Lower leg skin (tissue), 3 donors: ENCODE measurements around the gene PDZRN3.

Experiments used
- POLR2A ChIP-seq, 2 donors: fragments of 450-650 bp; IDR thresholded peaks; one replicate each; pipeline ENCODE4 v1.6.1; 2016 to 2017; ENCODE audit warnings: antibody characterized with exemption in 2 of 2, mild to moderate bottlenecking in 1 of 2, moderate library complexity in 1 of 2
- TF ChIP-seq, protein P1 (sequence below), 3 donors: fragments of 450-650 bp; IDR thresholded peaks; one replicate each; pipeline ENCODE4 v1.5.1; 2016; ENCODE audit warnings: antibody characterized with exemption in 3 of 3, mild to moderate bottlenecking in 3 of 3, moderate library complexity in 2 of 3

DNA sequence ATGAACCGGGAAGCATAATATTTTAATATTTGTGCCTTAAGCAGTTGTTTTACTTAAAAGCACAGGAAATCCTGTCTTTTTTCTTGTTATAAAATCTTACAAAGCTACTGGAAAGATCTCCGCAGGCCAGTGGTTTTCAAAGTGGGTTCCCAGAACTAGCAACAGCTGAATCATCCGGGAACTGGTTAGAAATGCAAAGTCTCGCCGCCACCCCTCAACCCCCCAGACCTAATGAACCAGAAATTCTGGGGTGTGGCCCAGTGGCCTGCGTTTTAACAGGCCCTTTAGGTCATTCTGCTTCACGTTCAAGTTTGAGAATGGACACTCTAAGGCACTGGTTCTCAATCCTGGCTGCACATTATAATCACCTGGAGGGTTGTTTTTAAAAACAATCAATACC lies 74.7 kb downstream of the PDZRN3 start:
- TF ChIP-seq, protein P1, sequence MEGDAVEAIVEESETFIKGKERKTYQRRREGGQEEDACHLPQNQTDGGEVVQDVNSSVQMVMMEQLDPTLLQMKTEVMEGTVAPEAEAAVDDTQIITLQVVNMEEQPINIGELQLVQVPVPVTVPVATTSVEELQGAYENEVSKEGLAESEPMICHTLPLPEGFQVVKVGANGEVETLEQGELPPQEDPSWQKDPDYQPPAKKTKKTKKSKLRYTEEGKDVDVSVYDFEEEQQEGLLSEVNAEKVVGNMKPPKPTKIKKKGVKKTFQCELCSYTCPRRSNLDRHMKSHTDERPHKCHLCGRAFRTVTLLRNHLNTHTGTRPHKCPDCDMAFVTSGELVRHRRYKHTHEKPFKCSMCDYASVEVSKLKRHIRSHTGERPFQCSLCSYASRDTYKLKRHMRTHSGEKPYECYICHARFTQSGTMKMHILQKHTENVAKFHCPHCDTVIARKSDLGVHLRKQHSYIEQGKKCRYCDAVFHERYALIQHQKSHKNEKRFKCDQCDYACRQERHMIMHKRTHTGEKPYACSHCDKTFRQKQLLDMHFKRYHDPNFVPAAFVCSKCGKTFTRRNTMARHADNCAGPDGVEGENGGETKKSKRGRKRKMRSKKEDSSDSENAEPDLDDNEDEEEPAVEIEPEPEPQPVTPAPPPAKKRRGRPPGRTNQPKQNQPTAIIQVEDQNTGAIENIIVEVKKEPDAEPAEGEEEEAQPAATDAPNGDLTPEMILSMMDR (IDR thresholded peaks at IDR 0.05) = no peak
- TF ChIP-seq POLR2A (IDR thresholded peaks at IDR 0.05) = no peak
